ENCODE data around the gene RPS8.
A peak's percentile ranks its signal among the peaks of the same experiment; 100 is the strongest.

The RPS8 gene

GRCh38 chr1:44739307-44740178 is 35.8 kb upstream of the RPS8 start, which contains the start of gene KIF2C:
KIF2C (plus strand) TSS chr1:44739837; CDS start chr1:44739933, 96 bp downstream.
- TF ChIP-seq CTCF (IDR thresholded peaks at IDR 0.05; ENCODE audit: borderline replicate concordance, control extremely low read depth, extremely low read depth, insufficient read depth, missing control alignments) = no peak
- peak; percentile 99 for DNase-seq (ENCODE audit: low spot score)
- in situ Hi-C loops (cut with MboI; ENCODE audit: low sequenced_read_pairs, unreplicated experiment) = no loop called here

GRCh38 chr1:44740179-44740617 is 35.1 kb upstream of the RPS8 start:
- in situ Hi-C loops (cut with MboI; ENCODE audit: low sequenced_read_pairs, unreplicated experiment) = no loop called here
- DNase-seq (ENCODE audit: low spot score) = no peak
- no peak for TF ChIP-seq CTCF (IDR thresholded peaks at IDR 0.05; ENCODE audit: borderline replicate concordance, control extremely low read depth, extremely low read depth, insufficient read depth, missing control alignments)

GRCh38 chr1:44743211-44743610 is 32.1 kb upstream of the RPS8 start:
- in situ Hi-C loops (cut with MboI; ENCODE audit: low sequenced_read_pairs, unreplicated experiment) = no loop called here

GRCh38 chr1:44747878-44748277 is 27.5 kb upstream of the RPS8 start:
- no peak for TF ChIP-seq CTCF (IDR thresholded peaks at IDR 0.05; ENCODE audit: borderline replicate concordance, control extremely low read depth, extremely low read depth, insufficient read depth, missing control alignments)
- DNase-seq (ENCODE audit: low spot score) = no peak
- in situ Hi-C loops (cut with MboI; ENCODE audit: low sequenced_read_pairs, unreplicated experiment) = no loop called here

More at GRCh38 chr1:44743211-44743610, 32.1 kb upstream of the RPS8 start:
- no peak for TF ChIP-seq CTCF (IDR thresholded peaks at IDR 0.05; ENCODE audit: borderline replicate concordance, control extremely low read depth, extremely low read depth, insufficient read depth, missing control alignments)
- no peak for DNase-seq (ENCODE audit: low spot score)

- in situ Hi-C loops (cut with MboI; ENCODE audit: low sequenced_read_pairs, unreplicated experiment) = no loop called here
- no peak for DNase-seq (ENCODE audit: low spot score)
- TF ChIP-seq CTCF (IDR thresholded peaks at IDR 0.05; ENCODE audit: borderline replicate concordance, control extremely low read depth, extremely low read depth, insufficient read depth, missing control alignments) = no peak
Measured at GRCh38 chr1:44757420-44757819, 17.9 kb upstream of the RPS8 start.

- in situ Hi-C loops (cut with MboI; ENCODE audit: low sequenced_read_pairs, unreplicated experiment) = no loop called here
- no peak for TF ChIP-seq CTCF (IDR thresholded peaks at IDR 0.05; ENCODE audit: borderline replicate concordance, control extremely low read depth, extremely low read depth, insufficient read depth, missing control alignments)
- DNase-seq (ENCODE audit: low spot score) = no peak
Measured at GRCh38 chr1:44759077-44759476, 16.3 kb upstream of the RPS8 start.
